SU-DHL-6 (cell line): ENCODE measurements around the gene LCE6A.

Source experiments
- H2AFZ ChIP-seq: fragments of 200-600 bp; sonication (generic); 2 replicates; pipeline ENCODE4 v1.6.1; 2014; ENCODE audit warnings: low read depth, mild to moderate bottlenecking, moderate library complexity, mixed read lengths, antibody characterized with exemption, low read length; ENCODE audit not compliant: severe bottlenecking
- H3F3A ChIP-seq: fragments of 200-600 bp; shearing (Covaris generic); 2 replicates; pipeline ENCODE4 v1.6.0; 2016; ENCODE audit warnings: antibody characterized with exemption, mild to moderate bottlenecking; ENCODE audit not compliant: insufficient read depth
- H3K27ac ChIP-seq: fragments of 200-600 bp; sonication (generic); 2 replicates; pipeline ENCODE4 v1.5.1; 2016; ENCODE audit warnings: low read depth, mild to moderate bottlenecking, low read length, moderate library complexity, mixed read lengths
- H3K27me3 ChIP-seq: fragments of 200-600 bp; sonication (generic), shearing (Covaris generic); 2 replicates; pipeline ENCODE4 v1.6.0; 2014; ENCODE audit warnings: mild to moderate bottlenecking, low read length
- H3K36me3 ChIP-seq: fragments of 200-600 bp; sonication (generic); 2 replicates; pipeline ENCODE4 v1.6.1; 2014; ENCODE audit warnings: mild to moderate bottlenecking, low read length, mixed read lengths
- H3K4me2 ChIP-seq: fragments of 300-600, 200-600 bp; shearing (Covaris generic), sonication (generic); 2 replicates; pipeline ENCODE4 v1.6.0; 2014; ENCODE audit warnings: low read length, low read depth, mild to moderate bottlenecking; ENCODE audit not compliant: poor library complexity, severe bottlenecking
- H3K4me3 ChIP-seq: fragments of 200-600 bp; sonication (generic); 2 replicates; pipeline ENCODE4 v1.5.1; 2014; ENCODE audit warnings: antibody characterized with exemption, low read length, mild to moderate bottlenecking, mixed read lengths; ENCODE audit not compliant: insufficient read depth, poor library complexity, severe bottlenecking
- H3K79me2 ChIP-seq: fragments of 200-600 bp; sonication (generic); 2 replicates; pipeline ENCODE4 v1.6.1; 2014; ENCODE audit warnings: mild to moderate bottlenecking, low read length, moderate library complexity; ENCODE audit not compliant: insufficient read depth
- H3K9ac ChIP-seq: fragments of 200-600 bp; sonication (generic); 2 replicates; pipeline ENCODE4 v1.7.0; 2014; ENCODE audit warnings: mild to moderate bottlenecking, low read length
- H3K9me2 ChIP-seq: fragments of 200-600 bp; sonication (generic); replicated peaks from 2 replicates; pipeline ENCODE4 v1.6.1; 2014; ENCODE audit warnings: low read length; ENCODE audit not compliant: insufficient read depth
- H3K9me3 ChIP-seq: fragments of 200-600 bp; sonication (generic); 2 replicates; pipeline ENCODE4 v1.6.1; 2014; ENCODE audit warnings: low read length, mixed read lengths; ENCODE audit not compliant: insufficient read depth
- H4K20me1 ChIP-seq: fragments of 200-600 bp; sonication (generic); 2 replicates; pipeline ENCODE4 v1.6.1; 2014; ENCODE audit warnings: low read depth, mild to moderate bottlenecking, antibody characterized with exemption, low read length, moderate library complexity, mixed read lengths
- EZH2phosphoT487 ChIP-seq: fragments of 200-600 bp; sonication (generic), shearing (Covaris generic); conservative IDR thresholded peaks from 2 replicates; pipeline ENCODE4 v1.6.1; 2018; ENCODE audit warnings: mild to moderate bottlenecking, antibody characterized with exemption, low read length, moderate library complexity, mixed read lengths
- TF ChIP-seq, protein P1 (sequence below): fragments of 200-600 bp; sonication (generic); IDR thresholded peaks from one replicate; pipeline ENCODE4 v1.5.1; 2017; ENCODE audit warnings: antibody characterized with exemption, mild to moderate bottlenecking, low read length, moderate library complexity; ENCODE audit not compliant: insufficient read depth, poor library complexity, severe bottlenecking

Gene LCE6A

DNA sequence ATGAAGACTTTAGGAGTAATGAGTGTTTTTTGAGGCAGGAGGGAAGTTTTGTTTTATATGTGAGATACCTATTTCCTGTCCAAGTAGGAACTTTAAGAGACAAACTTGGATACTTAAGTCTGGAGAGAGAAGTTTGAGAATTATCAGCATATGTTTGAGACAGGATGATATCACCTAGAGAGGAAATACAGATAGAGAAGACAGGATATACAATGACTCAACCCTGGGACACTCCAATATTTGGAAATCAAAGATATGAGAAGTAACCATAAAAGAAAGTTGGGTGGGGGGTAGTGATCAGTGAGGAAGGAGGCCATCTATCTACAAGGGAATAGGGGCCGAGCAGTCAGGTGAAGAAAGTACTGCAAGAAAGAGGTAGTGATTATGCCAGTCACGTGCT is 23.7 kb downstream of the LCE6A start:
- H3F3A ChIP-seq = no peaks in the 10 kb centered on the region
- H3K27ac ChIP-seq = no peak overlapping the region
- no peak overlapping the region for H3K4me2 ChIP-seq
- no peaks in the 10 kb centered on the region for H3K9me3 ChIP-seq
- H2AFZ ChIP-seq = no peak overlapping the region
- H3K4me3 ChIP-seq = no peak overlapping the region
- no peaks in the 10 kb centered on the region for H3K9me2 ChIP-seq
- no peaks in the 10 kb centered on the region for H3K79me2 ChIP-seq
- TF ChIP-seq EZH2phosphoT487 = no peak
- TF ChIP-seq, protein P1, sequence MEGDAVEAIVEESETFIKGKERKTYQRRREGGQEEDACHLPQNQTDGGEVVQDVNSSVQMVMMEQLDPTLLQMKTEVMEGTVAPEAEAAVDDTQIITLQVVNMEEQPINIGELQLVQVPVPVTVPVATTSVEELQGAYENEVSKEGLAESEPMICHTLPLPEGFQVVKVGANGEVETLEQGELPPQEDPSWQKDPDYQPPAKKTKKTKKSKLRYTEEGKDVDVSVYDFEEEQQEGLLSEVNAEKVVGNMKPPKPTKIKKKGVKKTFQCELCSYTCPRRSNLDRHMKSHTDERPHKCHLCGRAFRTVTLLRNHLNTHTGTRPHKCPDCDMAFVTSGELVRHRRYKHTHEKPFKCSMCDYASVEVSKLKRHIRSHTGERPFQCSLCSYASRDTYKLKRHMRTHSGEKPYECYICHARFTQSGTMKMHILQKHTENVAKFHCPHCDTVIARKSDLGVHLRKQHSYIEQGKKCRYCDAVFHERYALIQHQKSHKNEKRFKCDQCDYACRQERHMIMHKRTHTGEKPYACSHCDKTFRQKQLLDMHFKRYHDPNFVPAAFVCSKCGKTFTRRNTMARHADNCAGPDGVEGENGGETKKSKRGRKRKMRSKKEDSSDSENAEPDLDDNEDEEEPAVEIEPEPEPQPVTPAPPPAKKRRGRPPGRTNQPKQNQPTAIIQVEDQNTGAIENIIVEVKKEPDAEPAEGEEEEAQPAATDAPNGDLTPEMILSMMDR = no peak
- no peaks in the 10 kb centered on the region for H3K27me3 ChIP-seq
- no peak overlapping the region for H3K9ac ChIP-seq
- H4K20me1 ChIP-seq = no peaks in the 10 kb centered on the region
- H3K36me3 ChIP-seq = no peaks in the 10 kb centered on the region

GRCh38 chr1:152869808-152870419 is 27.3 kb downstream of the LCE6A start:
- Histone ChIP-seq H3K79me2 (no peaks in the 10 kb centered on the region), H3K27ac (no peak overlapping the region), H4K20me1 (no peaks in the 10 kb centered on the region), H3K9ac (no peak overlapping the region), H3K27me3 (no peaks in the 10 kb centered on the region), H3K36me3 (no peaks in the 10 kb centered on the region), H3K4me3 (no peak overlapping the region), H3K9me2 (no peaks in the 10 kb centered on the region), H3K4me2 (no peak overlapping the region), H3F3A (no peaks in the 10 kb centered on the region), H2AFZ (no peak overlapping the region), H3K9me3 (no peaks in the 10 kb centered on the region)
- TF ChIP-seq, protein P1 = peak; percentile 62
- no peak for TF ChIP-seq EZH2phosphoT487

DNA sequence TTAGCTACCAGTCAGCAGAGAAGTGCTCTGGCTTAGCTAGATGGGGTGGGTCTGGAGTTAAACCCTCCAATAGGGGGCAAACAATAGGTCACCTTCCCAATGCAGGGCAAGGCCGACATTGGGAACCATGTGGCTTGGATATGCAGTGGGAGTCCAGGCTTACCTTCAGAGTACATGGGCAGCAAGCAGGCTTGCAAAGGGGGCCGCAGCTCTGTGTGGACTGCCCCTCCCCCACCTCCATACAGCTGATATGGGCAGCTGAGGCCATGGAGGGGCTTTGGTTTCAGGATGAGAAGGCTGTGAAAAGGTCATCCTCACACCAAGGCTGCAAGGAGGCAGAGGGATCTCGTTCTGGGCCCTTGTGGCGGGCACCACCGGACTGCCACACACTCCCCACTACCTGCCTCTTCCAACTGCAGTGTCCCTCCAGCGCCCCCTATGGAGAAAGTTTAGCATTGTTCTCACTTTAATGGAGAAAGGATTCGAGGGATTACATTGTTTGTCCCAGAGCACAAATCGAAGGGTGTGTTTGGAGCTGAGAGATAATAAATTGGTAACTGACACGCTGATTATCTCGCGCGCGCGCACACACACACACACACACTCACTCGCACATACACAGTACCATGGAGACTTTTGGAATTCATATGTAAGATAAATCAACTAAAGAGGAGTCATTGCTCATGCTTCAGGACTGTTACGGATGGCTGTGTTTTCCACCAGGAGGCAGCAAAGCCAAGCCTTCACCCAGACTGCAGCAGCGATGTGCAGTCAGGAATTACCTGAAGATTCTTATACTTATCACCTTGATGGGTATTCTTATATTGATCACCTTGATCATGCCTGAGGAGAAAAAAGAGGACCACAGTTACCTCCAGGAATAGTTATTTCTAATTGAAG is 28.4 kb downstream of the LCE6A start:
- Histone ChIP-seq H3K9me2 (no peaks in the 10 kb centered on the region), H3K27ac (no peak overlapping the region), H3K4me2 (no peak overlapping the region), H3K79me2 (no peaks in the 10 kb centered on the region), H3F3A (no peaks in the 10 kb centered on the region), H3K9ac (no peak overlapping the region), H3K36me3 (no peaks in the 10 kb centered on the region), H2AFZ (no peak overlapping the region), H3K9me3 (no peaks in the 10 kb centered on the region), H3K27me3 (no peaks in the 10 kb centered on the region), H4K20me1 (no peaks in the 10 kb centered on the region), H3K4me3 (no peak overlapping the region)
- TF ChIP-seq, protein P1 = peak; percentile 40
- TF ChIP-seq EZH2phosphoT487 = no peak
